Cardiac muscle cell (in vitro differentiated cells and primary cell): ENCODE data around the gene CCKAR. TPM values are rescaled to one million over a fixed set of nuclear protein-coding genes. Genes with fewer than 3 reads are reported as not detected.

Experiments used
- DNase-seq, 2 donors: peaks; one replicate each; pipeline versions ENCODE4 v3.0.0 to v3.0.0-alpha.2; 2010 to 2017; ENCODE audit warnings: low read depth in 1 of 2, low spot score in 1 of 2
- H3K27ac ChIP-seq: fragments of 200-600 bp; sonication (generic); 2 replicates; pipeline ENCODE4 v1.5.1; 2016
- H3K27me3 ChIP-seq: fragments of 200-600 bp; sonication (generic); 2 replicates; pipeline ENCODE4 v1.6.0; 2016; ENCODE audit warnings: control low read depth
- H3K36me3 ChIP-seq: fragments of 200-600 bp; sonication (generic); 2 replicates; pipeline ENCODE4 v1.5.1; 2016; ENCODE audit warnings: control low read depth
- H3K4me1 ChIP-seq: fragments of 200-600 bp; sonication (generic); 2 replicates; pipeline ENCODE4 v1.8.1; 2017; ENCODE audit warnings: low read depth, mild to moderate bottlenecking, mixed run types
- H3K4me3 ChIP-seq: fragments of 200-600 bp; sonication (generic); 2 replicates; pipeline ENCODE4 v1.5.1; 2016; ENCODE audit warnings: mild to moderate bottlenecking
- H3K9me3 ChIP-seq: fragments of 200-600 bp; sonication (generic); 2 replicates; pipeline ENCODE4 v1.5.1; 2017; ENCODE audit warnings: low read depth, mild to moderate bottlenecking, control low read depth
- CTCF ChIP-seq: IDR thresholded peaks from 2 replicates; pipeline ENCODE4 v1.5.1; 2012; ENCODE audit warnings: low read depth, mild to moderate bottlenecking, low read length
- polyA plus RNA-seq: library from polyadenylated mRNA; unstranded; fragments of >200 nt; fragmentation: Nextera tagmentation; extraction: Ambion mirVana; gene quantifications from 2 replicates; pipeline ENCODE4 v1.2.1, GENCODE V29; 2016
- total RNA-seq: library from RNA; depleted of rRNA; stranded (reverse); fragments of >200 nt; gene quantifications from 2 replicates; pipeline ENCODE4 v1.2.3, GENCODE V29; 2016

The CCKAR gene
- total RNA-seq = 0.89 and 1.5 TPM in 2 replicates
- polyA plus RNA-seq = 0.23 TPM in 1 of 2 replicates, not detected in the other

DNA sequence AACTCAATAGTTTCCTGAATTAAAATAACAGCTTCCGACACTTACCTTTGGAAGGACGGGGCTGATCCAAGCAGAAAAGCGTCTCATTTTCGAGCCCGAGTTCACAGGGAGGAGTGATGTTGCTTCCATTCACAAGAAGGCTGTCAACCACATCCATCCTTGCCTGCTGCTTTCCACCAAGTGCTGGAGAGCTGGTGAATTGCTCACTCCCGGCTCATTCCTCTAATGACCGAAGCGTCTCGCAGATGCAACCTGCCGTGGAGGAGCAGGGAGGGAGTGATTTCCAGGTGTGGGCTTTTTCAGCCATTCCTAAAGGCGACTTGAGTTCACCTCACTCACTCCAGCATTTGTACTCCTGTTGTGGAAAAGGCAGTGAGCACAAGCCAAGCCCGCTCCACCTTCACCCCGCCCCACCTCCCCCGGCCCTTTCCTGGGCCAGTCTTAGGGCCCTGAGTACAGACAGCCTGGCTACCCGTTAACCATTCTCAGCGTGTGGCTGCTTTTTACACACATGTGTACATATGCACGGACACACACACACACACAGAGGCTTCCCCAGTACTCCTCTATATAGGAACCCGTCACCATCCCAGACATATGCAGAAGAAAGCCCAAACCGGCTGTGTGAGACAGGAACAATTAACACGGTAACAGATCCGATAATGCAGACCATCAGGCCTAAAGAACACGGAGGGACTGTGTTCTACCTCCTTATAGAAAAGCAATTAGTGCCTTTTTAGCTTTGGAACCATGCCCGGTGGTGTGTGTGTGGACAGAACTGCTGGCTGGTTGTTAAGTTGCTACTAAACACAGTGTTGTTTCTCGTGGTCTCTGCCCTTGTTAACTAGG is at the start of gene CCKAR:
CCKAR (minus strand) TSS at position 374 of the 849 bp plus-strand sequence; CDS start at position 157, 217 bp downstream.
- no peak within 1 kb of the TSS for H3K27ac ChIP-seq
- no peaks in the 10 kb centered on the region for H3K27me3 ChIP-seq
- no peak for TF ChIP-seq CTCF
- no peak within 1 kb of the TSS for H3K4me3 ChIP-seq
- H3K9me3 ChIP-seq = no peaks in the 10 kb centered on the region
- DNase-seq = no peak
- H3K4me1 ChIP-seq = peaks cover 6% of the 10 kb centered on the region
- H3K36me3 ChIP-seq = no peaks in the 10 kb centered on the region

- no peaks in the 10 kb centered on the region for H3K36me3 ChIP-seq
- no peak overlapping the region for H3K27ac ChIP-seq
These were observed 43.4 kb upstream of the CCKAR start for GRCh38 chr4:26533685-26534084.

GRCh38 chr4:26531491-26532116 is 41.3 kb upstream of the CCKAR start:
- TF ChIP-seq CTCF = no peak
- Histone ChIP-seq H3K27ac (no peak overlapping the region), H3K4me3 (no peak overlapping the region)

More at GRCh38 chr4:26533685-26534084, 43.4 kb upstream of the CCKAR start:
- DNase-seq = no peak
- Histone ChIP-seq H3K27me3 (no peaks in the 10 kb centered on the region), H3K4me3 (no peak overlapping the region), H3K4me1 (no peaks in the 10 kb centered on the region), H3K9me3 (no peaks in the 10 kb centered on the region)
- TF ChIP-seq CTCF = no peak

DNA sequence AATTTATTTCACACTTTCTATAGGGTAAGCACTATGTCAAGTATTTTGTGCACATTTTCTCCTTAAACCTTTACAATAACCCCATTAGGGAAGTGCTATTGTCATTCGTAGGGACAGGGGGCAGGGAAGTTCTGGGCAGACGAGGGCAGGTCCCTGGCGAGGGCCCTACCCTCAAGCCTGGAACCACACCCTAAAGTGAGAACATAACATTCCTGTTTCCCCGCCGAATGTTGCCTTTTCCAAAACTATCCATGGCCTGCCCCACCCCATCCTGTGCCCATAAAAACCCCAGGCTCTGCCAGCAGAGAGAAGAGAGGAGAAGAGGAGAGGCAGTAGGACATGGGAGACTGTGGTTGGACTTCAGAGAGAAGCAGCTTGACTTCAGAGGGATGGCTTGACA is 39.8 kb upstream of the CCKAR start:
- Histone ChIP-seq H3K9me3 (no peaks in the 10 kb centered on the region), H3K4me1 (no peaks in the 10 kb centered on the region), H3K4me3 (no peak overlapping the region), H3K36me3 (no peaks in the 10 kb centered on the region), H3K27me3 (no peaks in the 10 kb centered on the region), H3K27ac (no peak overlapping the region)
- no peak for DNase-seq
- no peak for TF ChIP-seq CTCF

More at GRCh38 chr4:26531491-26532116, 41.3 kb upstream of the CCKAR start:
- H3K9me3 ChIP-seq = no peaks in the 10 kb centered on the region
- no peaks in the 10 kb centered on the region for H3K4me1 ChIP-seq
- no peaks in the 10 kb centered on the region for H3K36me3 ChIP-seq
- no peaks in the 10 kb centered on the region for H3K27me3 ChIP-seq
- DNase-seq = no peak

- no peak overlapping the region for H3K4me3 ChIP-seq
- H3K27ac ChIP-seq = no peak overlapping the region
- no peak for TF ChIP-seq CTCF
- no peaks in the 10 kb centered on the region for H3K9me3 ChIP-seq
- no peaks in the 10 kb centered on the region for H3K27me3 ChIP-seq
- DNase-seq = no peak
- no peaks in the 10 kb centered on the region for H3K4me1 ChIP-seq
- H3K36me3 ChIP-seq = no peaks in the 10 kb centered on the region
These were observed 39.2 kb upstream of the CCKAR start for GRCh38 chr4:26529479-26529878.
